ENCODE results near the gene GCDH.

GCDH gene

DNA sequence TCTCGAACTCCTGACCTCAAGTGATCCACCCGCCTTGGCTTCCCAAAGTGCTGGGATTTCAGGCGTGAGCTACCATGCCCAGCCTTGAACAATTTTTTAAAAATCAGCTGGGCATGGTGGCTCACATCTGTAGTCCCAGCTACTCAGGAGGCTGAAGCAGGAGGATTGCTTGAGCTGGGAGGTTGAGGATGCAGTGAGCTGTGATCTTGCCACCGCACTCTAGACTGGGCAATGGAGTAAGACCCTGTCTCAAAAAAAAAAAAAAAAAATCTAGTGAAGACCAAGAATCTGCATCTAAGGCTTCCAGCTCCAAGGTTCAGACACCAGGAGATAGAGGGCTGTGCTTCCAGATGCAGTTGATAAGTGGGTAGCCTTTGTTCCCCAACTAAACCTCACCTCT is 26.8 kb upstream of the GCDH start:
- TF ChIP-seq, protein P1, sequence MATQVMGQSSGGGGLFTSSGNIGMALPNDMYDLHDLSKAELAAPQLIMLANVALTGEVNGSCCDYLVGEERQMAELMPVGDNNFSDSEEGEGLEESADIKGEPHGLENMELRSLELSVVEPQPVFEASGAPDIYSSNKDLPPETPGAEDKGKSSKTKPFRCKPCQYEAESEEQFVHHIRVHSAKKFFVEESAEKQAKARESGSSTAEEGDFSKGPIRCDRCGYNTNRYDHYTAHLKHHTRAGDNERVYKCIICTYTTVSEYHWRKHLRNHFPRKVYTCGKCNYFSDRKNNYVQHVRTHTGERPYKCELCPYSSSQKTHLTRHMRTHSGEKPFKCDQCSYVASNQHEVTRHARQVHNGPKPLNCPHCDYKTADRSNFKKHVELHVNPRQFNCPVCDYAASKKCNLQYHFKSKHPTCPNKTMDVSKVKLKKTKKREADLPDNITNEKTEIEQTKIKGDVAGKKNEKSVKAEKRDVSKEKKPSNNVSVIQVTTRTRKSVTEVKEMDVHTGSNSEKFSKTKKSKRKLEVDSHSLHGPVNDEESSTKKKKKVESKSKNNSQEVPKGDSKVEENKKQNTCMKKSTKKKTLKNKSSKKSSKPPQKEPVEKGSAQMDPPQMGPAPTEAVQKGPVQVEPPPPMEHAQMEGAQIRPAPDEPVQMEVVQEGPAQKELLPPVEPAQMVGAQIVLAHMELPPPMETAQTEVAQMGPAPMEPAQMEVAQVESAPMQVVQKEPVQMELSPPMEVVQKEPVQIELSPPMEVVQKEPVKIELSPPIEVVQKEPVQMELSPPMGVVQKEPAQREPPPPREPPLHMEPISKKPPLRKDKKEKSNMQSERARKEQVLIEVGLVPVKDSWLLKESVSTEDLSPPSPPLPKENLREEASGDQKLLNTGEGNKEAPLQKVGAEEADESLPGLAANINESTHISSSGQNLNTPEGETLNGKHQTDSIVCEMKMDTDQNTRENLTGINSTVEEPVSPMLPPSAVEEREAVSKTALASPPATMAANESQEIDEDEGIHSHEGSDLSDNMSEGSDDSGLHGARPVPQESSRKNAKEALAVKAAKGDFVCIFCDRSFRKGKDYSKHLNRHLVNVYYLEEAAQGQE (IDR thresholded peaks at IDR 0.05; ENCODE audit: insufficient read depth in 1 of 2, low read depth in 2 of 2, low read length in 2 of 2), result no peak
- TF ChIP-seq TAF1 (IDR thresholded peaks at IDR 0.05; ENCODE audit: borderline replicate concordance, insufficient read depth, low read length), result no peak
- no peak for TF ChIP-seq POLR2AphosphoS5 (IDR thresholded peaks at IDR 0.05; ENCODE audit: low read depth, low read length)
- no peak for TF ChIP-seq FOXP2 (optimal IDR thresholded peaks at IDR 0.05; ENCODE audit: borderline replicate concordance, extremely low read depth, extremely low read length, insufficient read depth)
- TF ChIP-seq SIN3A (IDR thresholded peaks at IDR 0.05; ENCODE audit: borderline replicate concordance, insufficient read depth, low read length), result no peak

DNA sequence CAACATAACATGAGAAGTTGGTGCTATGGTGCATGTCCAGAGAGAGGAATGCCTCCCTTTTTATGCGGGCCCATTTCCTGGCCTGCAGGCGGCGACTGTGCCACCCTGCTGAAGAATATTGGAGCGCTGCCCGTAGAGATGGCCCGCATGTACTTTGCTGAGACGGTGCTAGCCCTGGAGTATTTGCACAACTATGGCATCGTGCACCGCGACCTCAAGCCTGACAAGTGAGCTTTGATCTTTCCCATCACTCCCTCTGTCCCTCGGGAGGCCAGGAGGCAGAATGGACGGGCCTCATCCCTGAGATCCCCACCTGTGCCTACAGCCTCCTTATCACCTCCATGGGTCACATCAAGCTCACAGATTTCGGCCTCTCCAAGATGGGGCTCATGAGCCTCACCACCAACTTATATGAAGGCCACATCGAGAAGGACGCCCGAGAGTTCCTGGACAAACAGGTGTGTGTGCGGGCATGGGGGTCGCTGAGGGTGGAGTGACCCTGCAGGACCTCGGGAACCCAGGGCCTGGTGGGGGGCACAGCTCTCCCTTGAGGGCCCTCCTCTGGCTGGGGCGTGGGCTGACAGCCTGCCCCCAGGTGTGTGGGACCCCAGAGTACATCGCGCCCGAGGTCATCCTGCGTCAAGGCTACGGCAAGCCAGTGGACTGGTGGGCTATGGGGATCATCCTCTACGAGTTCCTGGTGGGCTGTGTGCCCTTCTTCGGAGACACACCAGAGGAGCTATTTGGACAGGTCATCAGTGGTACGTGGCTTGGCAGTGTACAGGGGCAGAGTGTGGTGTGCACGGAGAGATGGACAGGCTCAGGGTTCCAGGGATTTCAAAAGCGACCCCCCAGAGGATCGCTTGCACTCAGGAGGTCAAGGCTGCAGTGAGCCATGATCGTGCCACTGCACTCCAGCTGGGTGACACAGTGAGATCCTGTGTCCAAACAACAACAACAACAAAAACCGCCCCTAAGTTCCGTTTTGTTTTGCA is 25.9 kb upstream of the GCDH start:
- TF ChIP-seq SIN3A (IDR thresholded peaks at IDR 0.05; ENCODE audit: borderline replicate concordance, insufficient read depth, low read length), result no peak

DNA sequence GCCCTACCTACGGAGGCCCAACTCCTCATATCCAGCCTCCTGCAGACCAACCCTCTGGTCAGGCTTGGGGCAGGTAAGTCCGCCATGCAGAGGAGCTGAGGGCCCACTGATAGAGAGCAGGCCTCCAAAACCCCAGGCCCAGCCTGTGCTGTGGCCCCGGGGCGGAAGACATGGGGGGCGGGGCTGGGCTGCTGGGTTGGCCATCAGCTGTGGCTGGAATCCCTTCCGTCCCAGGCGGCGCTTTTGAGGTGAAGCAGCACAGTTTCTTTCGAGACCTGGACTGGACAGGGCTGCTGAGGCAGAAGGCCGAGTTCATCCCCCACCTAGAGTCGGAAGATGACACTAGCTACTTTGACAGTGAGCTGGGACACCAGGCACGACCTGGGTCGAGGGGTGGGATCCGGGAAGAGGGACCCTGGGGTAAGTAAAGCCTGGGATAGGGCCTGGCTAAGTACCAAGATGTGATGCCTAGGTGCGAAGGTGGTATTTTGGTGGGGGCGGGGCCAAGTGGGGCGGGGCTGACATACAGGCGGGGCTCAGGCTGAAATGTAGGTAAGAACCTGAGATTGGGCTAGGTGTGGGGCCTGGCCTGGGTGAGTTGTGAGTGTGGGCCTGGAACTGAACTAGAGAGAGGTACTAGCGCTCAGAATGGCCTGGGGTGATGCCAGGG is 25.1 kb upstream of the GCDH start:
- TF ChIP-seq TAF1 (IDR thresholded peaks at IDR 0.05; ENCODE audit: borderline replicate concordance, insufficient read depth, low read length), result no peak
- no peak for TF ChIP-seq POLR2AphosphoS5 (IDR thresholded peaks at IDR 0.05; ENCODE audit: low read depth, low read length)
- no peak for TF ChIP-seq SIN3A (IDR thresholded peaks at IDR 0.05; ENCODE audit: borderline replicate concordance, insufficient read depth, low read length)
- TF ChIP-seq FOXP2 (optimal IDR thresholded peaks at IDR 0.05; ENCODE audit: borderline replicate concordance, extremely low read depth, extremely low read length, insufficient read depth), result no peak
- TF ChIP-seq, protein P1 (IDR thresholded peaks at IDR 0.05; ENCODE audit: insufficient read depth in 1 of 2, low read depth in 2 of 2, low read length in 2 of 2), result no peak

DNA sequence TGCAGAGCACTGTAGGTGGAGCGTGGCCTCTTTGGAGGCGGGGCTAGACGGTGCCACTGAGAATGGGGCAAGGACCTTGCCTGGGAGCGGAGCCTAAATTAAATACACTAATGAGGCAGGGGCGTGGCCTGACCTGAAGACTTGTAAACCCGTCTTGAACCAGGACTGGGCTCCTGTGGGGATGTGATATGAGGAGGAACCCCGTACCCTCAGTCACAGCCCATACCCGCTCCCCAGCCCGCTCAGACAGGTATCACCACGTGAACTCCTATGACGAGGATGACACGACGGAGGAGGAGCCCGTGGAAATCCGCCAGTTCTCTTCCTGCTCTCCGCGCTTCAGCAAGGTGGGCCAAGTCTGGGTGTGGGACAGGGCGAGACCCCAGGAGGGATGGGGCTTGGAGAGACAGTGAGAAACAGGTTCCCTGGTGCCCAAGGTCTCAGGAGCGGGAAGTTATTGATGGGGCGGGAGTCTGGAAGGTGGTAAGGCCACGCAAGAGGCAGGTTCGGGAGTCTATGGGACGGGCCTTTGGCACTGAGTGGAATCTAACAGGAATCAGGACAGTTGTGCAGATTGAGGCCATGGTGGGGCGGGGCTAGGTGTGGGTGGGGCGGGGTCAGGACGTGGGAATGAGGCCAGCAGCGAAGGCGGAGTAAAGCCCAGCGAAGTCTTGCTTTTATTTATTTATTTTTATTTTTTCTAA is 24.4 kb upstream of the GCDH start:
- TF ChIP-seq SIN3A (IDR thresholded peaks at IDR 0.05; ENCODE audit: borderline replicate concordance, insufficient read depth, low read length) (no peak), TAF1 (IDR thresholded peaks at IDR 0.05; ENCODE audit: borderline replicate concordance, insufficient read depth, low read length) (no peak), FOXP2 (optimal IDR thresholded peaks at IDR 0.05; ENCODE audit: borderline replicate concordance, extremely low read depth, extremely low read length, insufficient read depth) (no peak)
- TF ChIP-seq, protein P1 (IDR thresholded peaks at IDR 0.05; ENCODE audit: insufficient read depth in 1 of 2, low read depth in 2 of 2, low read length in 2 of 2), result no peak
